Prostate gland (tissue), 2 donors: Measurements from ENCODE around the gene ACYP2. TPM values are rescaled to one million over a fixed set of nuclear protein-coding genes. Genes with fewer than 3 reads are reported as not detected.
A peak's percentile ranks its signal among the peaks of the same experiment; 100 is the strongest.

Source experiments
- DNase-seq: peaks from one replicate; pipeline ENCODE4 v3.0.0-alpha.2; 2019; ENCODE audit warnings: low spot score
- H3K27ac ChIP-seq, 2 donors: fragments of 200-600 bp; sonication (generic); 2 replicates each; pipeline ENCODE4 v1.5.1; 2017 to 2019
- H3K27me3 ChIP-seq: fragments of 200-600 bp; sonication (generic); replicated peaks from 2 replicates; pipeline ENCODE4 v1.5.1; 2019; ENCODE audit not compliant: insufficient read depth
- H3K36me3 ChIP-seq, 2 donors: fragments of 200-600 bp; sonication (generic); 1 replicate in 1 of 2; 2 replicates in 1 of 2; pipeline versions ENCODE4 v1.5.1 to v1.8.1; 2017 to 2019
- H3K4me1 ChIP-seq: fragments of 200-600 bp; sonication (generic); replicated peaks from 2 replicates; pipeline ENCODE4 v1.5.1; 2019
- H3K4me3 ChIP-seq, 2 donors: fragments of 200-600 bp; sonication (generic); 2 replicates each; pipeline ENCODE4 v1.5.1; 2017 to 2019
- H3K9me3 ChIP-seq: fragments of 200-600 bp; sonication (generic); 2 replicates; pipeline ENCODE4 v1.5.1; 2017
- POLR2A ChIP-seq: fragments of 450-650 bp; IDR thresholded peaks from one replicate; pipeline ENCODE4 v1.6.1; 2016; ENCODE audit warnings: antibody characterized with exemption, mild to moderate bottlenecking
- POLR2AphosphoS5 ChIP-seq: sonication (generic); formaldehyde crosslinking; IDR thresholded peaks from one replicate; pipeline ENCODE4 v1.6.1; 2017; ENCODE audit warnings: antibody characterized with exemption
- WGBS: methylation state at CpG from one replicate; pipeline ENCODE4 v1.1.5; 2018; 5-methylcytosine and 5-hydroxymethylcytosine counted together
- intact Hi-C: fragments of 100-400 bp; cut with DNase I; formaldehyde crosslinking; loops from one replicate; pipeline ENCODE4 v1.14.2; 2022
- total RNA-seq, 2 donors: library from RNA; depleted of rRNA; stranded (reverse); fragments of >200 nt; gene quantifications; one replicate each; pipeline ENCODE4 v1.1.0, GENCODE V29; 2016
- TF ChIP-seq, protein P1 (sequence below), 4 experiments: fragments of 200-600 bp in 2 of 4; fragments of 450-650 bp in 2 of 4; sonication (generic) in 2 of 4; IDR thresholded peaks; 1 replicate in 3 of 4; 2 replicates in 1 of 4; pipeline ENCODE4 v1.5.1; 2016 to 2019; ENCODE audit warnings: antibody characterized with exemption in 4 of 4, mild to moderate bottlenecking in 2 of 4, moderate library complexity in 2 of 4

The ACYP2 gene
- total RNA-seq, 2 donors from 2014 or later = 30.6 to 39.7 TPM

DNA sequence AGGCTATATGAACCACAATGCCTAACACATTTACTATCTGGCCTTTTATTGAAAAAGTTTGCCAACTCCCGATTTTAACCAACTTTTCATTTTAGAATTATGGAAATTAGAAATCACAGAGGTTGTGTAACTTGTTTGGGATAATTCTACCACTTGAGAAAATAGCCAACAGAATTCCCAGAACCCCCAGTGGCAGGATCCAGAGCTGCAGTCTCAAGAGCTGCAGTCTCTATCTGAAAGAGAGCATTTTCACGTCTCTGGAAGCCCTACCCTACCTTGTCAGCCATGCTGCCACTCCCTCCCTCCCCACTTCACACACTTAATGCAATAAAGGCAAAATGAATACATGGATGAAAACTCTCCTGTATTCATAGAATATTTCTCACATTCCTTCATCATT is 164.0 kb downstream of the ACYP2 start:
- H3K27me3 ChIP-seq = no peaks in the 10 kb centered on the region
- no peaks in the 10 kb centered on the region for H3K4me1 ChIP-seq
- no peak for TF ChIP-seq POLR2A
- TF ChIP-seq, protein P1, sequence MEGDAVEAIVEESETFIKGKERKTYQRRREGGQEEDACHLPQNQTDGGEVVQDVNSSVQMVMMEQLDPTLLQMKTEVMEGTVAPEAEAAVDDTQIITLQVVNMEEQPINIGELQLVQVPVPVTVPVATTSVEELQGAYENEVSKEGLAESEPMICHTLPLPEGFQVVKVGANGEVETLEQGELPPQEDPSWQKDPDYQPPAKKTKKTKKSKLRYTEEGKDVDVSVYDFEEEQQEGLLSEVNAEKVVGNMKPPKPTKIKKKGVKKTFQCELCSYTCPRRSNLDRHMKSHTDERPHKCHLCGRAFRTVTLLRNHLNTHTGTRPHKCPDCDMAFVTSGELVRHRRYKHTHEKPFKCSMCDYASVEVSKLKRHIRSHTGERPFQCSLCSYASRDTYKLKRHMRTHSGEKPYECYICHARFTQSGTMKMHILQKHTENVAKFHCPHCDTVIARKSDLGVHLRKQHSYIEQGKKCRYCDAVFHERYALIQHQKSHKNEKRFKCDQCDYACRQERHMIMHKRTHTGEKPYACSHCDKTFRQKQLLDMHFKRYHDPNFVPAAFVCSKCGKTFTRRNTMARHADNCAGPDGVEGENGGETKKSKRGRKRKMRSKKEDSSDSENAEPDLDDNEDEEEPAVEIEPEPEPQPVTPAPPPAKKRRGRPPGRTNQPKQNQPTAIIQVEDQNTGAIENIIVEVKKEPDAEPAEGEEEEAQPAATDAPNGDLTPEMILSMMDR (IDR thresholded peaks at IDR 0.05) = no peak
- no peak for TF ChIP-seq POLR2AphosphoS5
- H3K9me3 ChIP-seq = no peaks in the 10 kb centered on the region
- WGBS = 90% methylated on average over 2 of the region's 2 CpGs
- no peak overlapping the region for H3K4me3 ChIP-seq
- H3K27ac ChIP-seq = no peak overlapping the region
- intact Hi-C loops = no loop called here
- H3K36me3 ChIP-seq = no peaks in the 10 kb centered on the region
- no peak for DNase-seq

DNA sequence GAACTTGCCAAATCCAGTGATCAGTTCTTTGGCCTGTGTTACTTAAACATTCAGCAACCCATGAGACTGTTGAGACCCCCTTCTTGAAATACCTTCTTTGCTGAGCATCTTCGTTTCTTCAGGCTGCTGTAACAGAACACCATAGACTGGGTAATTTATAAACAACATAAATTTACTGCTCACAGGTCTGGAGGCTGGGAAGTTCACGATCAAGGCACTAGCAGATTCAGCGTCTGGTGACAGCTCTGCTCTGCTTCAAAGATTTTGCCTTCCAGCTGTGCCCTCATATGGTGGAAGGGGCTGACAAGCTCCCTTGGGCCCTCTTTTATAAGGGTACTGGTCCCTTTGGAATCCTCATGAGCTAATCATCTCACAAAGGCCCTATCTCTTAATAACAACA is 169.4 kb downstream of the ACYP2 start:
- H3K27me3 ChIP-seq = no peaks in the 10 kb centered on the region
- WGBS = 94% methylated on average over 3 of the region's 3 CpGs
- TF ChIP-seq POLR2A = no peak
- TF ChIP-seq, protein P1 (IDR thresholded peaks at IDR 0.05) = no peak
- no peak for TF ChIP-seq POLR2AphosphoS5
- no peak overlapping the region for H3K4me3 ChIP-seq
- no peak for DNase-seq
- H3K36me3 ChIP-seq = no peaks in the 10 kb centered on the region
- no peak overlapping the region for H3K27ac ChIP-seq
- H3K4me1 ChIP-seq = no peaks in the 10 kb centered on the region
- intact Hi-C loops = no loop called here
- no peaks in the 10 kb centered on the region for H3K9me3 ChIP-seq

DNA sequence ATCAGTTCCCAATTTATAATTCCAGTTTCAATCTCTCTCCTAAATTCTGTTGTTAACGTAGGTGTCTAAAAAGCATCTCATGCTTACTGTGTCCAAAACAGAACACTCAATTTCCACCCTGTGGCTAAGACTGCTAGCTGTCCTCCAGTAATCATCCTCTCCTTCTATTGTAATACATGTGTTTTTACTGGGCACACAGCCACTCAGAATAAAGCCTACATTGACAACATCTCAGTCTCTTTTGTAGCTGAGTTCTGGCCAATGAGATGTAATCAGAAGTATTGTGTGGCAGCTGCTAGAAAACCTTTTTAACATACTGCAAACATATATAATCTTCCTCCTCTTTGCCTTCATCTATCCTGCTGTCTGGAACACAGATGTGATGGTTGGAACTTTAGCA is 170.0 kb downstream of the ACYP2 start:
- TF ChIP-seq, protein P1 (IDR thresholded peaks at IDR 0.05) = no peak
- TF ChIP-seq POLR2A = no peak
- TF ChIP-seq POLR2AphosphoS5 = no peak
- WGBS = 100% methylated on average over 1 of the region's 1 CpG

DNA sequence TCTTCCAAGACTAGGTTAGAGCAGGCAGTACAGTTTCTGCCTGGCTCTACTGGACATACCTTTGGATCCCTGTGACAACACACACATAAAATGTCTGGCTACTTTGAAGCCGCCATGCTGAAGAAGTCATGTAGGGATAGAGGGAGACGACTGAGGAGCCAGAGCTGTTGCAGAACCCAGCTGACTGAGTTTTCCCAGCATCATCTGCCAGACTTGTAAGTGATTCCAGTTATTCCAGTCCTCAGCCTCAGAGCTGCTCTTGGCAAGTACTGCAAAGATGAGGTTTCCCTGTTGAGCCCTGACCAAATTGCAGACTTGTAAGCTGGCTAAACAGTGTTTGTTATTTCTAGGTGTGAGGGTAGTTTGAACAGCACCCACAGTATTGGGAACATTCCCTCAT is 172.1 kb downstream of the ACYP2 start:
- H3K27ac ChIP-seq = no peak overlapping the region
- H3K4me3 ChIP-seq = no peak overlapping the region
- 51% methylated on average over 2 of the region's 2 CpGs for WGBS
- TF ChIP-seq, protein P1 (IDR thresholded peaks at IDR 0.05) = no peak
- TF ChIP-seq POLR2A = no peak
- H3K4me1 ChIP-seq = no peaks in the 10 kb centered on the region
- H3K27me3 ChIP-seq = no peaks in the 10 kb centered on the region
- peak; percentile 27 for DNase-seq
- intact Hi-C loops = no loop called here
- H3K9me3 ChIP-seq = no peaks in the 10 kb centered on the region
- H3K36me3 ChIP-seq = no peaks in the 10 kb centered on the region

More for the DNA sequence above, 170.0 kb downstream of the ACYP2 start:
- Histone ChIP-seq H3K4me1 (no peaks in the 10 kb centered on the region), H3K4me3 (no peak overlapping the region), H3K27me3 (no peaks in the 10 kb centered on the region), H3K9me3 (no peaks in the 10 kb centered on the region), H3K36me3 (no peaks in the 10 kb centered on the region), H3K27ac (no peak overlapping the region)
- DNase-seq = no peak
- intact Hi-C loops = no loop called here

DNA sequence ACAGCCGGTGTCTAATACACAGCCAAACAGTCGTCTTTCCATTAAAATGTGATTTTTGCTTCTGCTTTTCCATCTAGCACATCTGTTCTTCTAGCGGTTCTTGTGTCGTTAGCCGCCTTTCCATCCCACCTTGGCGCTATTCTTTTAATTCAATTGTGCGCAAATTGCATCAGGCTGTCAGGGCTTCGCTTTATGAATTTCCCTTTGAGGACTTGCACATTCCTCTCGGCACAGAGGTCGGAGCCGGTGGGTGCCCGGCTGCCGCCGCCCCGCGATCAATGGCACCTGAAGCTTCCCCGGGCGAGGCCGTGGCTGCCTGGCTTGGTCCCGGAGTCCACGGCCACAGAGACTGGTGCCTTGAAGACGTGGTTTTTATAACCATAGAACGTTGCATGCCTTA is 174.5 kb downstream of the ACYP2 start:
- no peaks in the 10 kb centered on the region for H3K27me3 ChIP-seq
- H3K4me1 ChIP-seq = no peaks in the 10 kb centered on the region
- H3K27ac ChIP-seq = no peak overlapping the region
- no peaks in the 10 kb centered on the region for H3K9me3 ChIP-seq
- no peak for DNase-seq
- TF ChIP-seq POLR2AphosphoS5 (no peak), POLR2A (no peak)
- TF ChIP-seq, protein P1 (IDR thresholded peaks at IDR 0.05) = no peak
- intact Hi-C loops = no loop called here
- no peak overlapping the region for H3K4me3 ChIP-seq
- H3K36me3 ChIP-seq = no peaks in the 10 kb centered on the region
- 61% methylated on average over 23 of the region's 23 CpGs for WGBS
